Neuron (in vitro differentiated cells): ENCODE measurements around the gene RAB3GAP2.
"Not testable (repeated sequence)": the region's sequence is repeated elsewhere in the genome, so short reads cannot be mapped to it uniquely, and the experiment has no call there.

Source experiments
- H2AFZ ChIP-seq: one replicate; pipeline ENCODE4 v1.6.1; 2013; ENCODE audit warnings: low read depth, mild to moderate bottlenecking, inconsistent platforms, low read length, moderate library complexity
- H3K27me3 ChIP-seq: one replicate; pipeline ENCODE4 v1.6.1; 2013; ENCODE audit warnings: low read length; ENCODE audit not compliant: insufficient read depth
- H3K36me3 ChIP-seq: one replicate; pipeline ENCODE4 v1.6.1; 2013; ENCODE audit warnings: low read length; ENCODE audit not compliant: insufficient read depth
- H3K4me1 ChIP-seq: one replicate; pipeline ENCODE4 v1.6.1; 2013; ENCODE audit warnings: low read length; ENCODE audit not compliant: insufficient read depth
- H3K4me3 ChIP-seq: 2 replicates; pipeline ENCODE4 v1.5.1; 2013; ENCODE audit warnings: mild to moderate bottlenecking, low read length, moderate library complexity
- H3K9me3 ChIP-seq: one replicate; pipeline ENCODE4 v1.6.1; 2013; ENCODE audit warnings: low read length

RAB3GAP2 gene

DNA sequence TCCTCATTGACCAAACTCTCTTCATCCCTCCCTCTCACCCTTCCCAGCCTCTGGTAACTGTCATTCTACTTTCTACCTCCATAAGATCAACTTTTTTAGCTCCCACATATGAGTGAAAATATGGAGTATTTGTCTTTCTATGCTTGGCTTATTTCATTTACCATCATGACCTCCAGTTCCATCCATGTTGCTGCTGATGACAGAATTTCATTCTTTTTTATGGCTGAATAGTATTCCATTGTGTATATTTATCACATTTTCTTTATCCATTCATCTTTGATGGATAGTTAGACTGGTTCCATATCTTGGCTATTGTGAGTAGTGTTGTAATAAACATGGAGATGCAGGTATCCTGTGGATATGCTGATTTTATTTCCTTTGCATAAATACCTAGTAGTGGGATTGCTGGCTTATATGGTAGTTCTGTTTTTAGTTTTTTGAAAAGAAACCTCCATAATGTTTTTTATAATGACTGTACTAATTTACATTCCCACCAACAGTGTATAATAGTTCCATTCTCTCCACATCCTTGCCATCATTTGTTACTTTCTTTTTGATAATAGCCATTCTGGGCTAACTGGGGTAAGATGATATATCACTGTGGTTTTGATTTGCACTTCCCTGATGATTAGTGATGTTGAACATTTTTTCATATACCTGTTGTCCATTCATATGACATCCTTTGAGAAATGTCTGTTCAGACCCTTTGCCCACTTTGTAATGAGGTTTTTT is 142.6 kb downstream of the RAB3GAP2 start:
- H3K36me3 ChIP-seq: peaks cover 48% of the 10 kb centered on the region
- H3K4me1 ChIP-seq: no peaks in the 10 kb centered on the region
- H3K9me3 ChIP-seq: no peaks in the 10 kb centered on the region

DNA sequence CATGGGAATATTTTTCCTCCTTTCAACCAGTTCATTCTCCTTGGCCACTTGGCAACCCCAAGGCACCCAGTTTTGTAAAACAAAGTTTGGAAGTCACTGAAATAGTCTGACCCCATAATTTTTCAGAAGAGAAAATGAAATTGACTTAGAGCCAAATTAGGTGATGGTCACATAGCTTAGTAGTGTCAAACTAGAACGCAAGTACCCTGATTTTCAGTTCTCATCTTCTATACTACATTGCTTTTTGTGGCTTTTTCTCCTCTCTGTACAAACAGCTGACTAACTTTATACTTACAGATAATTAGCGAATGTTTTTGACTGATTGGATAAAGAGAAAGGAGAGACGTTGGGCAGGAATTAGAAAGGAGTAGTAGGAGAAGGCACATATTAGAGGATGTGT is 145.2 kb downstream of the RAB3GAP2 start:
- peaks cover 44% of the 10 kb centered on the region for H3K36me3 ChIP-seq
- no peaks in the 10 kb centered on the region for H3K9me3 ChIP-seq
- H3K4me1 ChIP-seq: no peaks in the 10 kb centered on the region
- no peaks in the 10 kb centered on the region for H3K27me3 ChIP-seq
- no peak overlapping the region for H3K4me3 ChIP-seq
- no peak overlapping the region for H2AFZ ChIP-seq

More for the DNA sequence above, 142.6 kb downstream of the RAB3GAP2 start:
- no peak overlapping the region for H3K4me3 ChIP-seq
- no peaks in the 10 kb centered on the region for H3K27me3 ChIP-seq
- no peak overlapping the region for H2AFZ ChIP-seq

DNA sequence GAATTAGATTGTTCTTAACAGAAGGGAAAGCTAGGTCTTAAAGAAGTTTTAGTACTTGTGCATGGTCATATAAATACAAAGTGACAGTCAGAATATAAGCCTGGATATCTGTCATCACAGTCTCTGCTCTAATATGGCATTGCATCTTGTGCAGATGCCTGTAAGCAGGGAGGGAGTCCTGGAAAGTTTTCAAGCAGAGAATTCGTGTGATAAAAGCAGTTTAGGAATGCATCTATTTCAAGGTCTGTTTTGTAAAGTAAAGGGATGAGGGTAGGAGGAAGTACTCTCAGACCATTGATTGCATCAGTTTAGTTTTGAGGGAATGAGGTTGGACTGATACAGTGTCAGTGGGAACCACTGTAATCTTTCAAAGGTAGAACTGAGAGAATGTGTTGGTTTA is 147.7 kb downstream of the RAB3GAP2 start:
- Histone ChIP-seq H2AFZ (no peak overlapping the region), H3K4me3 (no peak overlapping the region), H3K4me1 (no peaks in the 10 kb centered on the region), H3K27me3 (no peaks in the 10 kb centered on the region), H3K9me3 (no peaks in the 10 kb centered on the region), H3K36me3 (peaks cover 40% of the 10 kb centered on the region)

DNA sequence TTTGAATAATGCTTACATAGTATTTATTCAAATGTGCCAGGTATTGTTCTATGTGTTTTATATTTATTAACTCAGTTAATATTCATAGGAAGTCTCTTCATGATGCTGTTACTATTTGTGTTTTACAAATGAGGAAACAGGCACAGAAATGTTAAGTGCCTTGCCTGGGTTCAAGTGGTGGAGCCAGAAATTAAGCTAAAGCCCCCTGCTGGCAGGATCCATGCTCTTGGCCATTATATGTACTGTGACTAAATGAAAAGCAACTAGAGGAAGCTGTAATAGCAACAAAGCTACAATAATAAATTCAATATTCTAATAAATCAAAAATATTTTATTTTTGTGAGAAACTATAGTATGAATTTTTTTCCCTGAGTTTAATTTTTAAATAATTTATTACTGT is 148.4 kb downstream of the RAB3GAP2 start:
- Histone ChIP-seq H3K4me1 (no peaks in the 10 kb centered on the region), H3K4me3 (no peak overlapping the region), H2AFZ (no peak overlapping the region), H3K9me3 (no peaks in the 10 kb centered on the region), H3K36me3 (peaks cover 36% of the 10 kb centered on the region), H3K27me3 (no peaks in the 10 kb centered on the region)

DNA sequence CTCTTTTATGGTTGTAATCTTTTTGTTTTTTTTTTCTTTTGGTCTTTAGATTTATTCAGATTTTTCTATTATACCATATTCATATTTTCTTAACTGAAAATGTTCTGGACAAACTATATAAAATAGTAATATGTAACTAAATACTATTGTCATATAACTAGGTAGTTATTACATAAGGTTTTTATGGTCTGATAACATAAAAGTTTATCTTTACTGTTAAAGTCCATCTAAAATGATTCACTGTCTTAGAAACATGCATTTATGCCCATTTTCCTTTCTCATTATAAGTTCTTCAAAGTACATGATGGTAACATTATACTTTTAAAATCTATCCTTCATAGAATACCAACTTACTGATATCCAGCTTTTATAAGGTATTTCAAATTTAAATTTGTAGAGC is 149.2 kb downstream of the RAB3GAP2 start:
- no peaks in the 10 kb centered on the region for H3K27me3 ChIP-seq

DNA sequence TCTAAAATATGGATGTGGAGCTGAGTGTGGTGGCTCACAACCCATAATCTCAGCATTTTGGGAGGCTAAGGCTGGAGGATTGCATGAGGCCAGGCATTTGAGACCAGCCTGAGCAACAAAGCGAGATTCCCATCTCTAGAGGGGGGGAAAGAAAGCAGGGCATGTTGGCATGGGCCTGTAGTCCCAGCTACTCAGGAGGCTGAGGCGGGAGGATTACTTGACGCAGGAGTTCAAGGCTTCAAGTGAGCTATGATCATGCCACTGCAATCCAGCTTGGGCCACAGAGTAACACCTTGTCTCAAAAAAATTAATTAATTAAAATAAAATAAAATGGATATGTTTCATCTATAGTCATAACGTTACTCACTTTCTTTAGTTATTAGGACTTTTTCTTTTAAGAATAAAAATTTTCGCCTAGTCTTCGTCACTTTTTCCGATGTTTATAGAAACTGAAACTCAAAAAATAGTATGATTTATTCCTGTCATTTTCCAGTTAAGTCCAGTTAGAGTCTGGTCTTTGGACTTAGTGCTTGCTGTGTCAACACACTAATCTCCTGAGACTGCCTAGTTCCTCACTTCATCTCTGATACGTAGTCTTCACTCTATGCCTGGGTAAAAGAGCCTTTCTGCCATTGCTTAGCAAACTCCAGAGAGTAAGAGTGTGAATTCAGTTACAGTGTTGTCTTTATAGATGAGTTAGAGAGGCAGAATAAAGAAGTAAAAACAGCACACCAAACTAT is 150.3 kb downstream of the RAB3GAP2 start:
- Histone ChIP-seq H3K4me3 (no peak overlapping the region), H3K27me3 (no peaks in the 10 kb centered on the region), H2AFZ (no peak overlapping the region)

More for the DNA sequence above, 149.2 kb downstream of the RAB3GAP2 start:
- Histone ChIP-seq H2AFZ (no peak overlapping the region), H3K4me3 (no peak overlapping the region), H3K4me1 (no peaks in the 10 kb centered on the region), H3K36me3 (peaks cover 33% of the 10 kb centered on the region), H3K9me3 (no peaks in the 10 kb centered on the region)

DNA sequence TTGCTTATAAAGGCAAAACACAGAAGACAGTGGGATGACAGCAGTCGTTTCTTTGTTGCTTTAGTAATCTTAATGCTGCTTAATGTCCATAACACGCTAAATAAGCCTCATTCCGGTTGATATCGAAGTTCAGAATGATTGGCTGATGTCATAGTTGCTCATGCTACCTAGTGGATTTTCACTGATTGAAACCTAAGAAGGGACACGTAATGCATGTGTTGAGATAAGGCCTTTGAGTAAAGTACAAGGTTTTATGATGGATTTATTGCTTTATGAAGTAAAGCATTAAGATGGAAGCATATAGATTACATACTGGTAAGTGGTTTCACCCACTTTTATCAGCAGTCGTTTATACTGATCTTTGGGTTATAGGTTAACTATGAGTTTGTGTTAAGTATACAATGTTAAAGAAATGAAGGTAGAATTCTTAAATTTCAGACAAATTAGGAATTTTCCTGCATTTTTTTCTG is 153.2 kb downstream of the RAB3GAP2 start:
- no peak overlapping the region for H3K4me3 ChIP-seq

More for the DNA sequence above, 150.3 kb downstream of the RAB3GAP2 start:
- H3K9me3 ChIP-seq: no peaks in the 10 kb centered on the region
- no peaks in the 10 kb centered on the region for H3K4me1 ChIP-seq
- H3K36me3 ChIP-seq: peaks cover 25% of the 10 kb centered on the region

DNA sequence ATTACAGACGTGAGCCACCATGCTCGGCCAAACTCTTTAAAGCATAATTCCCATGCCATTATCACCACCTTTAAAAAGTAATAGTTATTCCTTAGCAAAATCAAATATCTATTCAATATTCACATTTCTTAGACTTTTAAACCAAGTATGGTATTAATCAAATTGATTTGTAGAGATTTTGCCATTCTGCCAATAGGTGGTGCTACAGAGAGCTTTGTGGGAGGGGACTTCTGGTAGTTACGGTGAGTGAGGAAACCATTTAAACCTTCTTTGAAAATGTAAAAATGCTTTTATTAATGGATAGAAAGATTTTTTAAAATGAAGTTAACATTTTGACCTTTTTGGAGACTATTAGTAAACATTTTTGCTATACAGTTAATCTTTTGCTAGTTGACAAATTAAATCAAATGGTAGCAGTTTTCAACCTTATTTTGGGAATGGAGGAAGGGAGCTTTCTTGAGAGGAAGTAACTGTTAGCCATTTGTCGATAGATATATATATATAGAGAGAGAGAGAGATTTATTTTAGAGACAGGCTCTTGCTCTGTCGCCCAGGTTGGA is 159.0 kb downstream of the RAB3GAP2 start:
- peaks cover 68% of the 10 kb centered on the region for H3K36me3 ChIP-seq

More for the DNA sequence above, 153.2 kb downstream of the RAB3GAP2 start:
- Histone ChIP-seq H3K36me3 (peaks cover 35% of the 10 kb centered on the region), H3K4me1 (no peaks in the 10 kb centered on the region), H2AFZ (no peak overlapping the region), H3K27me3 (no peaks in the 10 kb centered on the region), H3K9me3 (no peaks in the 10 kb centered on the region)

DNA sequence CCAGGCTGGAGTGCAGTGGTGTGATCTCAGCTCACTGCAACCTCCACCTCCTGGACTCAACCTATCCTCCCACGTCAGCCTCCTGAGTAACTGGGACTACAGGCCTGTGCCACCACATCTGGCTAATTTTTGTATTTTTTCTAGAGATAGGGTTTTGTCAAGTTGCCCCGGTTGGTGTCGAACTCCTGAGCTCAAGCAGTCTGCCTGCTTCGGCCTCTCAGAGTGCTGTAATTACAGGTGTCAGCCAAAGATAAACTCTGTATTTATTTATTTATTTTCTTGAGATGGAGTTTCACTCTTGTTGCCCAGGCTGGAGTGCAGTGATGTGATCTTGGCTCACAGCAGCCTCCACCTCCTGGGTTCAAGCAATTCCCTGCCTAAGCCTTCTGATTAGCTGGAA is 159.7 kb downstream of the RAB3GAP2 start:
- peaks cover 72% of the 10 kb centered on the region for H3K36me3 ChIP-seq
- not testable (repeated sequence) for H3K4me1 ChIP-seq, H2AFZ ChIP-seq, H3K27me3 ChIP-seq, H3K9me3 ChIP-seq, H3K4me3 ChIP-seq

More for the DNA sequence above, 159.0 kb downstream of the RAB3GAP2 start:
- H3K4me3 ChIP-seq: no peak overlapping the region
- H3K9me3 ChIP-seq: no peaks in the 10 kb centered on the region
- no peaks in the 10 kb centered on the region for H3K4me1 ChIP-seq
- no peak overlapping the region for H2AFZ ChIP-seq
- H3K27me3 ChIP-seq: no peaks in the 10 kb centered on the region

DNA sequence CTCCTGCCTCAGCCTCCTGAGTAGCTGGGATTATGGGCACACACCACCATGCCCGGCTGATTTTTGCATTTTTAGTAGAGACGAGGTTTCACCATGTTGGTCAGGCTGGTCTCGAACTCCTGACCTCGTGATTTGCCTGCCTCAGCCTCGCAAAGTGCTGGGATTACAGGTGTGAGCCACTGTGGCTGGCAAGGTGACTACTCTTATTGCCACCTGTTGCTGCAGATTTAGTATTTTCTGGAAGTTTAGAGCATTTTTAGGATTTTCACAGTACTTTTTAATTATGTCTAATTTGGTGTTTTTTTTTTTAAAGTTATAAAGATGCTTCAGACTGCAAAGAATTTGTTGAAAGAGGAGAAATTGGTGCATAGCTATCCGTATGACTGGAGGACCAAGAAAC is 161.8 kb downstream of the RAB3GAP2 start:
- not testable (repeated sequence) for H3K9me3 ChIP-seq, H3K27me3 ChIP-seq, H3K4me1 ChIP-seq, H2AFZ ChIP-seq, H3K4me3 ChIP-seq
- H3K36me3 ChIP-seq: peaks cover 77% of the 10 kb centered on the region

DNA sequence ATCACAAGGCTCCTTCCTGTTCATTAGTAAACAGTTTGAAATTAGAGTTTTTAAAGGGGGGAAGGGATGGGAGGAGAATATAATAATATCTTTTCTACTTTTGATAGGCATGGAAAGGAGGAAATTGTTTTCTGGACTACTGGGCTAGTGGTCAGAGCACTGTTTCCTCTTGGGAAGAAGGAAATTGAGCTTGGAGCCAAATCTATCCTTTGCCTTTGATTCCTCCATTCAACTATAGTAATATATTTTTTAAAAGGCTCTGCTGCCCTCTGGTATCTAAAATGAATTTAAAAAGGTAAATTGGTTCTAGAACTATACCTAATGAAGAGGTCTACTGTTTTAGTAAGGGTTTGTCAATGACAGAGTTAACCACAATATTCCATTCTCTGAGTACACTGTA is 172.4 kb downstream of the RAB3GAP2 start:
- Histone ChIP-seq H3K27me3 (no peaks in the 10 kb centered on the region), H2AFZ (no peak overlapping the region), H3K36me3 (peaks cover 60% of the 10 kb centered on the region), H3K4me3 (no peak overlapping the region), H3K4me1 (peaks cover 1% of the 10 kb centered on the region), H3K9me3 (no peaks in the 10 kb centered on the region)
